ENCODE data around the gene GREM2. TPM values are rescaled to one million over a fixed set of nuclear protein-coding genes. Genes with fewer than 3 reads are reported as not detected.

The GREM2 gene
- total RNA-seq, 1 experiment from 2014 or later = not detected

GRCh38 chr1:240599830-240600229, 12.1 kb downstream of the GREM2 start:
- Mint-ChIP-seq H3K27me3 (ENCODE audit: low read depth) (no peaks in the 10 kb centered on the region), H3K27ac (no peak overlapping the region), H3K4me1 (no peaks in the 10 kb centered on the region), H3K9me3 (no peaks in the 10 kb centered on the region), H3K4me3 (no peak overlapping the region), H3K36me3 (ENCODE audit: insufficient read depth in 1 of 3, low read depth in 3 of 3) (no peaks in the 10 kb centered on the region)
- Histone ChIP-seq H3K56ac (ENCODE audit: insufficient read length, low read depth, low read length) (no peak overlapping the region), H2BK15ac (ENCODE audit: low read depth, low read length) (no peak overlapping the region), H3K23ac (ENCODE audit: insufficient read length, low read depth, low read length) (no peak overlapping the region), H3K79me2 (ENCODE audit: insufficient read depth, low read length) (no peaks in the 10 kb centered on the region), H3K4ac (ENCODE audit: low read depth, low read length) (no peak overlapping the region), H3K27me3 (ENCODE audit: insufficient read depth, low read length) (no peaks in the 10 kb centered on the region), H3K27ac (ENCODE audit: insufficient read length, low read depth, low read length) (no peak overlapping the region), H3K18ac (ENCODE audit: insufficient read length, low read depth, low read length) (no peak overlapping the region), H3K4me2 (ENCODE audit: insufficient read depth, insufficient read length, low read length) (no peak overlapping the region), H3T11ph (ENCODE audit: low read length) (no peak overlapping the region), H3K4me1 (ENCODE audit: insufficient read depth, low read length) (no peaks in the 10 kb centered on the region), H4K5ac (ENCODE audit: insufficient read length, low read depth, low read length) (no peak overlapping the region), H4K91ac (ENCODE audit: insufficient read length, low read depth, low read length) (no peak overlapping the region), H2BK120ac (ENCODE audit: low read depth, low read length, poor library complexity, severe bottlenecking) (no peak overlapping the region), H3K9me3 (ENCODE audit: control insufficient read depth, low read depth, low read length) (no peaks in the 10 kb centered on the region), H3K79me1 (ENCODE audit: insufficient read depth, low read depth, low read length, poor library complexity, severe bottlenecking) (no peaks in the 10 kb centered on the region), H3K14ac (ENCODE audit: insufficient read depth, low read length) (no peak overlapping the region), H2BK20ac (ENCODE audit: low read depth, low read length, poor library complexity, severe bottlenecking) (no peak overlapping the region), H3K23me2 (ENCODE audit: insufficient read length, low read depth, low read length, poor library complexity, severe bottlenecking) (no peaks in the 10 kb centered on the region), H4K20me1 (ENCODE audit: control insufficient read depth, insufficient read depth, insufficient read length) (no peaks in the 10 kb centered on the region), H4K8ac (replicated peaks; ENCODE audit: insufficient read length, low read depth, low read length) (no peak overlapping the region), H2AK5ac (ENCODE audit: insufficient read length, low read length) (no peak overlapping the region), H2BK12ac (ENCODE audit: insufficient read length, low read depth, low read length) (no peak overlapping the region), H2BK5ac (ENCODE audit: insufficient read length, low read length) (no peak overlapping the region), H3K9ac (ENCODE audit: extremely low read depth, insufficient read length, low read length) (no peak overlapping the region), H2AFZ (ENCODE audit: low read length) (no peak overlapping the region)
- DNase-seq = no peak
- no CpG with 5 or more reads among the region's 6 CpGs for WGBS (ENCODE audit: extremely low coverage, insufficient read length, low lambda C conversion rate)
- TF ChIP-seq, protein P1, sequence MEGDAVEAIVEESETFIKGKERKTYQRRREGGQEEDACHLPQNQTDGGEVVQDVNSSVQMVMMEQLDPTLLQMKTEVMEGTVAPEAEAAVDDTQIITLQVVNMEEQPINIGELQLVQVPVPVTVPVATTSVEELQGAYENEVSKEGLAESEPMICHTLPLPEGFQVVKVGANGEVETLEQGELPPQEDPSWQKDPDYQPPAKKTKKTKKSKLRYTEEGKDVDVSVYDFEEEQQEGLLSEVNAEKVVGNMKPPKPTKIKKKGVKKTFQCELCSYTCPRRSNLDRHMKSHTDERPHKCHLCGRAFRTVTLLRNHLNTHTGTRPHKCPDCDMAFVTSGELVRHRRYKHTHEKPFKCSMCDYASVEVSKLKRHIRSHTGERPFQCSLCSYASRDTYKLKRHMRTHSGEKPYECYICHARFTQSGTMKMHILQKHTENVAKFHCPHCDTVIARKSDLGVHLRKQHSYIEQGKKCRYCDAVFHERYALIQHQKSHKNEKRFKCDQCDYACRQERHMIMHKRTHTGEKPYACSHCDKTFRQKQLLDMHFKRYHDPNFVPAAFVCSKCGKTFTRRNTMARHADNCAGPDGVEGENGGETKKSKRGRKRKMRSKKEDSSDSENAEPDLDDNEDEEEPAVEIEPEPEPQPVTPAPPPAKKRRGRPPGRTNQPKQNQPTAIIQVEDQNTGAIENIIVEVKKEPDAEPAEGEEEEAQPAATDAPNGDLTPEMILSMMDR (conservative IDR thresholded peaks at IDR 0.05) = no peak
